GM10266 (cell line): ENCODE results near the gene MAMDC4.

ENCODE experiments used
- DNase-seq: peaks from one replicate; pipeline ENCODE4 v3.0.0; 2012; ENCODE audit errors: extremely low spot score
- CTCF ChIP-seq: IDR thresholded peaks from 2 replicates; pipeline ENCODE4 v1.5.1; 2012; ENCODE audit warnings: mild to moderate bottlenecking, low read depth; ENCODE audit not compliant: control insufficient read depth, insufficient read depth; ENCODE audit errors: missing control alignments

MAMDC4 gene

GRCh38 chr9:136821826-136822544 is 30.2 kb upstream of the MAMDC4 start:
- DNase-seq: no peak
- no peak for TF ChIP-seq CTCF

- no peak for TF ChIP-seq CTCF
- no peak for DNase-seq
Measured at GRCh38 chr9:136823136-136824046, 28.8 kb upstream of the MAMDC4 start.

GRCh38 chr9:136824496-136825225 is 27.5 kb upstream of the MAMDC4 start:
- no peak for DNase-seq
- TF ChIP-seq CTCF: no peak

- DNase-seq: no peak
- TF ChIP-seq CTCF: no peak
Measured at GRCh38 chr9:136825295-136826187, 26.6 kb upstream of the MAMDC4 start.

- no peak for DNase-seq
- TF ChIP-seq CTCF: no peak
Measured at GRCh38 chr9:136826188-136826541, 26.0 kb upstream of the MAMDC4 start.

GRCh38 chr9:136826703-136827582 is 25.2 kb upstream of the MAMDC4 start:
- DNase-seq: no peak
- no peak for TF ChIP-seq CTCF
